ENCODE results near the gene TAF5.

DNA sequence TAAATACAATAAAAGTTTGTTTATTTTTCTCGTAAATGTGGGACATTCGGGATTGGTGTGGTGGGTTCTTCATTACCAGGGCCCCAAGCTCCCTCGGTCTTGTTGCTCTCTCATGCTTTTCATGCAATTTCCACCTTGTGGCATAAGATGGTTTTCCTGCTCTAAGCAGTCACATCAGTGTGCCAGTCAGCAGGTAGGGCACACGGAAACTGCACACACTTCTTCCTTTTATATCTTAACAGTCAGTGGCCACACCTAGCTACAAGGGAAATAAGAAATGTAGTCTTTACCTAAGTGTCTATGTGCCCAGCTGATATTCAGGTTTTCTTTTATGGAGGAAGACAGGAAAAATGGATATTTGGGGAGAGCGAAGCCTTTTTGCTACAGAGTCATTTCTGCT lies 6.5 kb downstream of the TAF5 start:
- no peak for TF ChIP-seq CTCF (IDR thresholded peaks at IDR 0.05)
- no peak for TF ChIP-seq EZH2 (IDR thresholded peaks at IDR 0.05; ENCODE audit: borderline replicate concordance, insufficient read depth, low read depth, low read length, poor library complexity, severe bottlenecking)
